ENCODE data around the gene CSE1L. TPM values are rescaled to one million over a fixed set of nuclear protein-coding genes. Genes with fewer than 3 reads are reported as not detected.

The CSE1L gene, protein sequence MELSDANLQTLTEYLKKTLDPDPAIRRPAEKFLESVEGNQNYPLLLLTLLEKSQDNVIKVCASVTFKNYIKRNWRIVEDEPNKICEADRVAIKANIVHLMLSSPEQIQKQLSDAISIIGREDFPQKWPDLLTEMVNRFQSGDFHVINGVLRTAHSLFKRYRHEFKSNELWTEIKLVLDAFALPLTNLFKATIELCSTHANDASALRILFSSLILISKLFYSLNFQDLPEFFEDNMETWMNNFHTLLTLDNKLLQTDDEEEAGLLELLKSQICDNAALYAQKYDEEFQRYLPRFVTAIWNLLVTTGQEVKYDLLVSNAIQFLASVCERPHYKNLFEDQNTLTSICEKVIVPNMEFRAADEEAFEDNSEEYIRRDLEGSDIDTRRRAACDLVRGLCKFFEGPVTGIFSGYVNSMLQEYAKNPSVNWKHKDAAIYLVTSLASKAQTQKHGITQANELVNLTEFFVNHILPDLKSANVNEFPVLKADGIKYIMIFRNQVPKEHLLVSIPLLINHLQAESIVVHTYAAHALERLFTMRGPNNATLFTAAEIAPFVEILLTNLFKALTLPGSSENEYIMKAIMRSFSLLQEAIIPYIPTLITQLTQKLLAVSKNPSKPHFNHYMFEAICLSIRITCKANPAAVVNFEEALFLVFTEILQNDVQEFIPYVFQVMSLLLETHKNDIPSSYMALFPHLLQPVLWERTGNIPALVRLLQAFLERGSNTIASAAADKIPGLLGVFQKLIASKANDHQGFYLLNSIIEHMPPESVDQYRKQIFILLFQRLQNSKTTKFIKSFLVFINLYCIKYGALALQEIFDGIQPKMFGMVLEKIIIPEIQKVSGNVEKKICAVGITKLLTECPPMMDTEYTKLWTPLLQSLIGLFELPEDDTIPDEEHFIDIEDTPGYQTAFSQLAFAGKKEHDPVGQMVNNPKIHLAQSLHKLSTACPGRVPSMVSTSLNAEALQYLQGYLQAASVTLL
- 25.9 and 53.7 TPM in 2 replicates for total RNA-seq (ENCODE audit: low replicate concordance)

DNA sequence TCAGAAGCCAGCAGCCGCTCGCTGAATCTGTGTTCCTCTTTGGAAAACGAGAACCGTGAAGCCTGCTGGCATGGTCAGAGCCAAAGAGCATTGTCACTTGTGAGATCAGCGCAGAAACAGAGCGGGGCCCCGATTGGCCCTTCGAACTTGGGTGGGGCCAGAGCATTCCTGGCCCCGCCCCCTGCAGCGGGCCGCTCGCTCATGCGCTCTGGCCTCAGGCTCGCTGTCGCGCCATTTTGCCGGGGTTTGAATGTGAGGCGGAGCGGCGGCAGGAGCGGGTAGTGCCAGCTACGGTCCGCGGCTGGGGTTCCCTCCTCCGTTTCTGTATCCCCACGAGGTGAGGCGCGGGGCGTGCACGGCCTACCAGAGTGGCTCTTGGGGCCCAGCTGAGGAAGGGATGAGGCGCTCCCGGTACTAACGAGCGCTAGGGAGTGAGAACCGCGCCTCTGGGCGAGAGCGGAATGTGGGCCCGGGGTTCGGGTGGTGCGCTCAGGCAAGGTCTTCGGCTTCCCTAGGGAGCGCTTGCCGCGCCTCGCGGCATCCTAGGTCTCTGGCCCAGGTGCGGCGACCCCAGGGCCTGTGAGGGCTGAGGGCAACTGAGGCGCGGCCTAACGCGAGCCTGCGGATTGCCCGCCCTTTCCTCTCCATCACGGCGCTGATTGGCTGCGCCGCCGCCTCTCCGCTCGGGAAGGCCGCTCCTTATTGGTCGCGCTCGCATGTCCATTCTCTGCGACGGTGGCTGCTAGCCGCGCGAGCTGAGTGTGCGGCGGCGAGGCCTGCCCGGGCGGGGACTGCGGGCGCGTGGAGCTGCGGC is at the start of gene CSE1L:
Gene CSE1L, plus strand, starts transcription at position 226 of the 814 bp plus-strand sequence. CDS start 12,152 bp downstream, outside the sequence.

Other genes with a start within 250 kb of the CSE1L start
- gene PREX1, start 218.3 kb upstream of the CSE1L start, total RNA-seq (ENCODE audit: low replicate concordance) = 18.7 and 26.5 TPM in 2 replicates
- gene ARFGEF2, start 124.6 kb upstream of the CSE1L start, total RNA-seq (ENCODE audit: low replicate concordance) = 30.9 and 31.5 TPM in 2 replicates
- gene STAU1, start 142.0 kb downstream of the CSE1L start, total RNA-seq (ENCODE audit: low replicate concordance) = 21.8 and 31.2 TPM in 2 replicates
- 30.7 and 31.2 TPM in 2 replicates for gene DDX27, start 173.1 kb downstream of the CSE1L start, total RNA-seq (ENCODE audit: low replicate concordance)
- 24.1 and 28.9 TPM in 2 replicates for gene ZNFX1, start 231.7 kb downstream of the CSE1L start, total RNA-seq (ENCODE audit: low replicate concordance)

Data from smooth muscle cell of the coronary artery (primary cell).